ENCODE results near the gene TMEM82.
A peak's percentile ranks its signal among the peaks of the same experiment; 100 is the strongest.
"Not testable (repeated sequence)": the region's sequence is repeated elsewhere in the genome, so short reads cannot be mapped to it uniquely, and the experiment has no call there.

Gene TMEM82

GRCh38 chr1:15742339-15742801 is at the start of gene TMEM82:
TSS of gene TMEM82 (plus strand) at chr1:15742499. CDS start at chr1:15742560, 61 bp downstream.
- DNase-seq (ENCODE audit: low read depth) = no peak

DNA sequence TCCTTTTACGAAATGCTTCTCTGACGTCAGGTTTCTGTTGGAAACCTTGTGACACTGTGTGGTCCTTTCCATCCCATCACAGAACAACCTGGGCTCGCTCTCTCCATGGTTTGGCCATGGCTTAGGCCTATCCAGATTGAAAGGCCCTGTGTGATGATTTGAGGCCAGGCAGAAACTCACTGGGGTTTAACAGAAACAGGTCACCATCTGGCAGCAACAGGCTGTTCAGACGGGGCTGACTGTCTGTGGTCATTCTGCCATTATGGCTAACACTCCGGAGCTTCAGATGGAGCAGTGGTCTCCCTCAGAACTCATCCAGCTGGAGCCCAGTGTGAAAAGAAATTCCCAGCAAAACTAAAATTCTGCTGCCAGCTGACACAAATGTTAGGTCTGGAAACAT is 48.9 kb upstream of the TMEM82 start:
- no peak for DNase-seq (ENCODE audit: low read depth)

GRCh38 chr1:15696956-15697521 is 45.3 kb upstream of the TMEM82 start:
- no peak for DNase-seq (ENCODE audit: low read depth)

DNA sequence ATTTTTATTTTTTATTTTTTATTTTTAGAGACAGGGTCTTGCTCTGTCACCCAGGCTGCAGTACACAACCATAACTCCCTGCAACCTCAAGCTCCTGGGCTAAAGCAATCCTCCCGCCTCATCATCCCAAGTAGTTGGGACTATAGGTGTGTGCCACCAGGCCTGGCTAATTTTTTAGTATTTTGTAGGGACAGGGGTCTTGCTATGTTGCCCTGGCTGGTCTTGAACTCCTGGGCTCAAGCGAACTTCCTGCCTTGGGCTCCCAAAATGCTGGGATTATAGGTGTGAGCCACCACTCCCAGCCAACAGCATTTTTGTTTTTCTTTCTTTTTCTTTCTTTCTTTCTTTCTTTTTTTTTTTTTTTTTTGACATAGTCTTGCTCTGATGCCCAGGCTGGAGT is 44.1 kb upstream of the TMEM82 start:
- DNase-seq (ENCODE audit: low read depth) = no peak

GRCh38 chr1:15699321-15699720 is 43.0 kb upstream of the TMEM82 start:
- DNase-seq (ENCODE audit: low read depth) = not testable (repeated sequence)

DNA sequence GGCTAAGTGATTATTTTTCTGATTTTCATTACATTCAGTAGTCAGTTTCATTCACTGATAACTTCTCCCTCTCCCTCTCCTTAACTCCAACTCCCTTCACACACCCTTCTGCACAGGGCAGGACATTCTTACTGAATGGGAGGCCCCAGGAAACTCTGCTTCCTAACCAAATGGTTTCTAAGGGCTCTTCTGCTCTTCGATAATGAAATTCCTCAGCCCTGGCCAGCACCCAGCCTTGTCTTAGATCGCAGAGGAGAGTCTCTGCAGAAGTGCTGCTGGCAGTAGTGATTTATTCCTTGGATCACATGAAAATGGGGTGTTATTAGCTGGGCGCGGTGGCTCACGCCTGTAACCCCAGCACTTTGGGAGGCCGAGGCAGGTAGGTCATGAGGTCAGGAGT is 41.8 kb upstream of the TMEM82 start:
- peak; percentile 48 for DNase-seq (ENCODE audit: low read depth)

GRCh38 chr1:15701784-15702183 is 40.5 kb upstream of the TMEM82 start:
- DNase-seq (ENCODE audit: low read depth) = no peak

GRCh38 chr1:15702722-15703550 is 39.4 kb upstream of the TMEM82 start:
- no peak for DNase-seq (ENCODE audit: low read depth)

DNA sequence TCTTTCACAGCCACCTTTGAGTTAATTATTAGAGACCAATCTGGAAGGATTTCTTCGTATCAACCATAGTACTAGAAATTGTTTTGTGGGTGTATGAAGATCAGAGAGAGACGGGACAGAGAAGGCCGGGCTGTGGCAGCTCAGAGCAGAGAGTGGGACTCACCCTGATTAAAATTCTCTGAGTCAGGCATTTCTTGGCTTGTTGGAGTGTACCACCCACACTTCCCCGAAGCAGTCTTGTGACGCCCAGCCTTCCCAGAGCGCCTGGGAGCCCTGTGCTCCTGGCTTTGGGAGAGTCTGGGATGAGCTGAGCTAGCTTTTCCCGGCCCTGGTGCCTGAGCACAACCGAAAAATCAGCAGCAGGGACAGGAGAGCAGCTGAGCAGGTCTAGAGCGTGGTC is 38.7 kb upstream of the TMEM82 start:
- peak; percentile 89 for DNase-seq (ENCODE audit: low read depth)

DNA sequence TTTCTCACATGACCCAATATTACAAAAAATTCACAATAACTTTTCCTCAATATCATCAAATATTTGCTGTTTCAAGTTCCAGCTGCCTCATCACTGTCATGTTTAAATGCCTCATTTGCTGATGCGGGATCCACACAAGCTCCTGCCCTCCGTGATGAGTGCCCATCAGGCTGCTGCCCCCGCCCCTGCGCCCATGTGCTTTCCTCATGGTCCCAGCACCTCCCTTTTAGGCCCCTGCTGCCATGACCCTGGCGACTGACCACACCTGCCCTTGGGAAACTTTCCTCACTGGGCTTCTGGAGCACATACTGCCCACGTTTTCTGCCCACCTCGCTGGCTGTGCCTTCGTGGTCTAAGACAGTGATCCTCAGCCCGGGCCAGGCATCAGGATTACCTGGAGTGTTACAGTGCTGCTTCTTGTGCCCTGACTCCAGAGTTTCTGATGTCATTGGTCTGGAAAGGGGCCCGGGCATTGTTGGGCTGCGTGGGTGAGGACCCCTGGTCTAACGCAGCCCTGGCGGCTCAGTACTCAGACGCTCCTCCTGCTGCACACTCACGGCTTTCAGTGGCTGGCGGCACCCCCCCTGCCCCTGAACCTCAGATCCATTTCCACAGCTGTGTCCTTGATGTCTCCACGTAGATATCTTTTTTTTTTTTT is 37.6 kb upstream of the TMEM82 start:
- DNase-seq (ENCODE audit: low read depth) = no peak

- DNase-seq (ENCODE audit: low read depth) = no peak
Observed at GRCh38 chr1:15705184-15705566, 37.1 kb upstream of the TMEM82 start.

- DNase-seq (ENCODE audit: low read depth) = no peak
Observed at GRCh38 chr1:15706751-15707150, 35.5 kb upstream of the TMEM82 start.

- DNase-seq (ENCODE audit: low read depth) = no peak
Observed at GRCh38 chr1:15707239-15707925, 34.9 kb upstream of the TMEM82 start.

DNA sequence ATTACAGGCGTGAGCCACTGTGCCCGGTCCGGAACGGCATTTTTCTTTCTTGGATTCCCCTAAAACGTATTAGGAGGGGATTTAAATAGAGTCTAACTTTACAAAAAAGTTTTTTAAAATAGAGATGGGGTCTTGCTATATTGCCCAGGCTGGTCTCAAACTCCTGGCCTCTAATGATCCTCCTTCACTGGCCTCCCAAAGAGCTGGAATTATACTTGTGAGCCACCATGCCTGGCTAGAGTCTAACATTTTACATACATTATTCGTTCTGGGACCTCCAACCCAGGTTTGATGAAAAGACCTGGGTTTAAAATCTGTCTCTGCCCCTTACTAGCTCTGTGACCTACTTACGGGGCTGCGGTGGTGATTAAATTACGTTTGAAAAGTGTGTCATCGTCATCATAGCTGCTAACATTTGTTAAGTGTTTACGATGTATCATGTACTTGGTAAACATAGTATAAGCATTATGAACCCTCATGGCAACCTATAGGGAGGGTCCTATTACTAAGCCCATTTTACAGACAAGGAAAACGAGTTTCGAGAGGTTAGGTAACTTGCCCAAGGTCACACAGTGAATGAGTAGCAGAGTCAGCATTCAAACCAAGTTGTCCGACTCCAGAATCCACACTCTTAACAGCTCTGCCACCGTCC is 33.7 kb upstream of the TMEM82 start:
- DNase-seq (ENCODE audit: low read depth) = no peak

DNA sequence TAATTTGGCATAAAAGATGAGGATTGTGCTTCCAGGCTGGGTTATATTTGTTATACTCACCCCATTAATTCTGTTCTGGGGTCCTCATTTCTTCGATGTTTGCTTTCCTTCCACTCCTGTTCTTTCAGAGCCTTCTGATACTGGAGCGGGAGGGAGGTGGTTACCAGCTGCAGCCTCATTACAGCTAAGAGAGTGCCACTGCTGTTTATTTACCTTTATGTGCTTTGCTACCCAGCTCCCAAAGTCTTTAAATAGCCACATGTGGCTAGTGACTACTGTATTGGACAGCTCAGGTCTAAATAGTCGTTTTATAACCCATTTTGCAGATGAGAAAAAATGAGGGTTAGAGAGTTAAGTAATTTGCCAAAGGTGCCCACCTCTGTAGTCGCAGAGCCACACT is 33.1 kb upstream of the TMEM82 start:
- no peak for DNase-seq (ENCODE audit: low read depth)

DNA sequence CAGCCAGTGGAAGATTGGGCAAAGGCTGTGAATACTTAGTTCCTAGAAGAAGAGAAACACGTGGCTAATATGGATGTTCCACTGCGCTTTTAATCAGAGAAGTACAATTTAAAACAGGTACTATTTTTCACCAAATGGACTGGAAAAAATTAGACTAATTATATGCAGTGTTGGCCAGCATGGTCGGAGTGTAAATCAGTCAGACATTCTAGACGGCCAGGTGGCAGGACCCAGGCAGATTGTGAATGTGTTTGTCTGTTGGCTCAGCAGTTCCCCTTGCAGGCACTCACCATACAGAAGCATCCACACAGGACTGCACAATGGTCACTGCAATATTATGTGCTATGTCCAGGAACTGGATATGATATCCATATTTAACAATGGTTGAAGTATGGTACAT is 30.1 kb upstream of the TMEM82 start:
- no peak for DNase-seq (ENCODE audit: low read depth)

DNA sequence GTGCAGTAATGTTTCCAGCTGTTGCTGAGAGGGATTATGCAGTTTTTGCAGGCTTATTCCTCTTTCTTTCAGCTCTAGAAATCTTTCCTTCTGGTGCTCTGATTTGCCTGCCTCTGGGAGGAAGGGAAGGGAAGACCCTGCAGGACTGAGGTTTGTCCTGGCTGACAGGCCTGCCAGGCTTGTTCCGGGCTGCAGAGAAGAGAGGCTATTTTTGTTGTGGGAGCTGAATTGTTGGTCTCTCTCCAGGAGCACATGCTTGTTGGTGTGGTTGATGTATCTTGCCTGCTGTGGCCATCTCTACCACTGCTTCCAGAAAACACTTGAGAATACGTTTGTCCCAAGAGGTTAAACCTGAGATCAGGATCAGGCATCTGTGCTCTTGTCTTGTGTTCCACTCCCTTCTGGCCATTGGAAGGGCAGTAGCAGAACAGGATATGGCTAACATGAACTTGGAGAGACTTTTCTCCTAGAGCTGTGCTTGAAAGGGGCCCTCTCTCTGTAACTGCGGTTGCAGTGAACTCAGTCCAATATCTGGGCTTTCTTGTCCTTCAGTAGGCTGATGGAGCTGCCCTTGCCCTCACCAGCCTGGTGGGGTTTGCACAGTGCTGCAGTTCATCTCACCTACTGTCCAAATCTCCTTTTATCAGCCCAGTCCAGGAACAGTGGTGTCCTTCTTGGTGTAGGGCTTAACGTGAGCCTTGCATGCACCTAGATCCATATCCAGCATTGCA is 27.7 kb upstream of the TMEM82 start:
- peak; percentile 70 for DNase-seq (ENCODE audit: low read depth)

DNA sequence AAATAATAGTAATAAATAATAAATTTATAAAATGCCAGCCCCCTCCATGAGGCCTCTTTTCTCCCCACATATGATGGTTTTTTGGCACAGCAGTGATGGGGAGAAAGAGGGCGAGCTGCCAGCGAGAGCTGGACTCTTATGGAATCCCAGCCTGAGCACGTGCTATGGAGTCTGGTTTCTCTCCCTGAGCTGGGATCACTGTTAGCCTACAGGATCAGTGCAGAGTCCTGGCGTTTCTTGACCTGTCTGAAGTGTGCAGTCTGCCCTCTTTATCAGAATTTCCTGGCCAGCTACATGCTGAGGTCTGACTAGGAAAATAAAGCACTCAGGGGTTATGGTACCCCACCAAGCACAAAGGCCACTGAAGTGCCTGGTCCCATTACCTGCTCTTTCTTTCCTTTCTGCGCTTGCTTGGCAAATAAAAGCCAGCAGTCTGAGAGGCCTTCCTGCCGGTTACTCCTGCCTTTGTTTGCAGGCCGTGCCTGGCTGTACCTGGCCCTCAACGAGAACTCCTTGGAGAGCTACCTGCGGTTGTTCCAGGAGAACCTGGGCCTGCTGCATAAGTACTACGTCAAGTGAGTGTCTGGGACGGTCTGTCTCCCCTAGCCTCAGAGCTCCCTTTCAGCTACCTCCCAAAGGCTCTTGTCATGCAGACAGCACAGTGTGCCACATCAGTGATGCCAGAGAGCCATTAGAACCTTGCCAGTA is 24.7 kb upstream of the TMEM82 start:
- peak; percentile 53 for DNase-seq (ENCODE audit: low read depth)

- peak; percentile 65 for DNase-seq (ENCODE audit: low read depth)
Observed at GRCh38 chr1:15718199-15718601, 24.1 kb upstream of the TMEM82 start.

- DNase-seq (ENCODE audit: low read depth) = peak; percentile 62
Observed at GRCh38 chr1:15719381-15720120, 22.7 kb upstream of the TMEM82 start.
